HG02970 (cell line): ENCODE data around the gene ACACB.

Experiments used
- ATAC-seq: cut with Tn5 transposase; IDR thresholded peaks from one replicate; pipeline ENCODE4 v1.9.1; 2021; ENCODE audit warnings: mild to moderate bottlenecking, moderate library complexity, moderate number of reproducible peaks; ENCODE audit not compliant: unreplicated experiment, low FRiP score

The ACACB gene

GRCh38 chr12:109109746-109110350, 6.5 kb upstream of the ACACB start:
- ATAC-seq, result no peak

GRCh38 chr12:109110988-109111495, 5.3 kb upstream of the ACACB start:
- ATAC-seq, result no peak

GRCh38 chr12:109112720-109113465, 3.5 kb upstream of the ACACB start:
- ATAC-seq, result no peak

- ATAC-seq, result no peak
Measured at GRCh38 chr12:109113661-109114321, 2.6 kb upstream of the ACACB start.

- no peak for ATAC-seq
Measured at GRCh38 chr12:109114644-109115043, 1.7 kb upstream of the ACACB start.

GRCh38 chr12:109115404-109115757, 1.0 kb upstream of the ACACB start:
- no peak for ATAC-seq

GRCh38 chr12:109116611-109116949, 193 bp downstream of the ACACB start:
- ATAC-seq, result no peak

GRCh38 chr12:109120095-109120494, 3.7 kb downstream of the ACACB start:
- ATAC-seq, result no peak

GRCh38 chr12:109120557-109120956, 4.2 kb downstream of the ACACB start:
- no peak for ATAC-seq

- ATAC-seq, result no peak
Measured at GRCh38 chr12:109121346-109121880, 5.0 kb downstream of the ACACB start.

- no peak for ATAC-seq
Measured at GRCh38 chr12:109124878-109125648, 8.7 kb downstream of the ACACB start.

- no peak for ATAC-seq
Measured at GRCh38 chr12:109125791-109126190, 9.4 kb downstream of the ACACB start.

- no peak for ATAC-seq
Measured at GRCh38 chr12:109126784-109127183, 10.4 kb downstream of the ACACB start.

- no peak for ATAC-seq
Measured at GRCh38 chr12:109127533-109128242, 11.3 kb downstream of the ACACB start.

GRCh38 chr12:109130297-109131153, 14.1 kb downstream of the ACACB start:
- no peak for ATAC-seq

- ATAC-seq, result no peak
Measured at GRCh38 chr12:109131154-109132050, 15.0 kb downstream of the ACACB start.

- no peak for ATAC-seq
Measured at GRCh38 chr12:109134186-109134917, 18.0 kb downstream of the ACACB start.
